NCI-H748 (cell line): ENCODE measurements around the gene MACROD2.

Experiments used
- DNase-seq: peaks from one replicate; lab custom pipeline; 2025; ENCODE audit not compliant: unreplicated experiment; lab: John Stamatoyannopoulos, UW

MACROD2 gene

DNA sequence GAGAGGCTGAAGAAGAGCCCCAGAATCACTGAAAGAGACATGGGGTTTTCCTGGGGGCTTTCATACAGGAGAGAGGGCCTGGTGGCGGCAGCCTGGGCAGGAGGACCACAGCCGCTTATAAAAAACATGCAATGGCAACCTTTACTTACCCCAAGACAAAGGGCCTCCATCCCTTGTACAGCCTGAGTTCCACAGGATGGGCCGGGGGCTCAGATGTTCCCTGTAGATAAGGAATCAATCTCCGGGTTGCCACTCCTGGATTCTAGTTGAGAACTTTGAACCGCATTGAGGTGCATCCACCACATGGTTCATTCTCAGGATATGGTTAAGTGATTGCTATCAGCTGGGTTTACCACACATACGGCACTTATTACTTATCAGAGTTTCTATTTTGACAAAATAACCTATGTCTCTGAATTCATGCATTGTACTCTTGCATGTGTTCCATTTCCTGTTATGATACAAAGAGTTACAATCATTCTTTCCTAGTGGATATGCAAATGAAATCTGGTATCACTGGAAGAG lies 1900.3 kb downstream of the MACROD2 start:
- DNase-seq: no peak

DNA sequence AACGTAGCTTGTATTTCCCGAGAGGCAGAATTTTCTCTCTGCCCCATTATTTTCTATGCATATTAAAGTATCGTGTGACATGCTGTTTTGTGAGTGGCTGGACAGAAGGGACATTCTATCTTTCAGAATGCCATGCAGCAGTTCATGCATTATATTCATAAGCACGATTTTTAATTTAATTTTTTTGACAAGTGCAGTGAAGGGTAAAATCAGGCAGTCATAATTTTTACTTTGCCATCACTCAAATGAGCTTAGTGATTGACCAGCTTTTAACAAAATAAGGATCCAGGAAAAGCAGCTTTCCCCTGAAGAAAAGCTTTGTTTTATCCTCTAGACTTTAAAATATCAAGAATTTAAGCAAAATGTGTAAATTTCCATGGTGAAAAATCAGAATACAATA lies 1904.7 kb downstream of the MACROD2 start:
- DNase-seq: no peak

DNA sequence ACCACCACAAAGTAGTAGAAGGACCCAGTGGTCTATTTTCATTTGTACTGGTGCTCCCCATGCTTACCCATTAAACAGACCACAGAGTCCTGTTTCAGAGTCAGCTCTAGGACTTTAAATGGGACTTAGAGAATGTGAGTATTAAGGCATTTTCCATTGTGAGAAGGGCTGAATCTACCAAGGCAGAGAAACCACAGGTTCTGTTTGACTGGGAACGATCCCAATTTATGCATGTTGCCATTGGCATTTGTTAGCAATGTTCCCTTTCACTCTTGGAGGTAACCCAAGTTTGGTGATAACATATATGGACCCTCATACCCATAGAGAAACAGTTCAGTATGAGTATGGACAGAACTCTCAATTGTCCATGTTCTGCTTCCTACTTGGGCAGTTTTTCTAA lies 1905.1 kb downstream of the MACROD2 start:
- DNase-seq: no peak

DNA sequence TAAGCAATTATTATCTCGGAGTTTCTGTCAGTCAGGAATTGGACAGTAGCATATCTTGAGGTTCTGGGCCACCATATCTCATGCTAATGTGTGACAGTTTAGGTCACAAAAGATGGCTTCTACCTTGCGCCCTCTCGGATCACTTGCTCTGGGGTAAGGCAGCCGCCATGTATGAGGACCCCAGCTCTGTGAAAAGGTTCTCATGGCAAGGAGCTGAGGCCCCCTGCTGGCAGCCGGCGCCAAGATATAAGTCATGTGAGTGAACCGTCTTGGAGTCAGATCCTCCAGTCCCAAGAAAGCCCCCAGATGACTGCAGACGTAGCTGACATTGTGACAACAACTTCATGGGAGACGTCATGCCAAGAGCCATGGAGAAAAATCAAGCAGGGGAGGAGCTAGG lies 1907.2 kb downstream of the MACROD2 start:
- no peak for DNase-seq

DNA sequence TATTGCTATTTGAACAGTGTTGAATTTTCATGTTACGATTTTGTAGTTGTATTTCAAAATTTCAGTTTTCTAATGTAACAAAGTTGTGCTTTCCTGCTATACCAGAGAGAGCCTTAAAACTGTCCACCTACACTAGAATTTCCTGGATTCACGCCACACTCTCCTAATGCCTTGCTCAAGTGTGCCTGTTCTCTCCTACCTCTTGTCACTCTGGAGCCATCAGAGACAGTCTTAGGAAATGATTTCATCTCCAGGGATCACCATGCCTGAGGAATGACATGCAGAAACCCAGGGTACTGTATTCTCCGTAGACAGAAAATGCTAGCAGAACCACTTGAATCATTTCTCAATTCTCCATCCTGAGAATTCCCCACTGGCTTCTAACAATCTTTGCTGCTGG lies 1910.3 kb downstream of the MACROD2 start:
- no peak for DNase-seq

DNA sequence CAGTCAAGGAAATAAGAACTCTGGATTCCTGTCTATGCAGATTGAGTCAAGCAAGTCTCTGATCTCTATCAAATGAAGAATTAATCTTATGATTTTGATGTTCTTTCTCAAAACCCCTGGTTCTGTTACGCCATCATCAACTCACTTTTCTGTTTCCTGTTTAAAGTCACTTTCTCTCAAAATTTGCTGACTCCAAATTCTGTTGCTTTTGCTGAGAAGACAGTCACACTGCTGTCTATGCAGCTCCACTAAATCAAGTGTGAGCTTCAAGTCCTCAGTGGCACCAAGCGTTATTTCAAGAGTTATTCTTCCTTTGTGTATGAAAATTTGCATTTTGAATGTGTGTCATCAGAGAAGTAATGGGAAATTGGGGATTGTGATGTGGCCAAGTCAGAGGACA lies 1914.7 kb downstream of the MACROD2 start:
- DNase-seq: no peak

DNA sequence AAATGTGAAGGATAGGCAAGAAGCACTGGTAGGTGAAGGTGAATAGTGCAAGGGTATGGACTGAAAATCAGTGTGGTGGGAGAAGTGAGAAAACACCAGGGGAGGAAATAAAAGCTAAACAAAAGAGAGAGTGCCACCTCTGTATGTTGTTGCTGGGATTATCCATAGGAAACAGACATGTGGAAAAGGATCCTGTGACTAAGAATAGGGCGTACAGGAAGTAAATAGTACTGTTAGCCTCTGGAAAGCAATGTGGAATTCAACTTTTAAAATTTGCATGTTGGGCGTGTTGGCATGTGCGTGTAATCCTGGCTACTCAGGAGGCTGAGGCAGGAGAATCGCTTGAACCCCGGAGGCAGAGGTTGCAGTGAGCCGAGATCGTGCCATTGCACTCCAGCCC lies 1916.3 kb downstream of the MACROD2 start:
- DNase-seq: no peak

DNA sequence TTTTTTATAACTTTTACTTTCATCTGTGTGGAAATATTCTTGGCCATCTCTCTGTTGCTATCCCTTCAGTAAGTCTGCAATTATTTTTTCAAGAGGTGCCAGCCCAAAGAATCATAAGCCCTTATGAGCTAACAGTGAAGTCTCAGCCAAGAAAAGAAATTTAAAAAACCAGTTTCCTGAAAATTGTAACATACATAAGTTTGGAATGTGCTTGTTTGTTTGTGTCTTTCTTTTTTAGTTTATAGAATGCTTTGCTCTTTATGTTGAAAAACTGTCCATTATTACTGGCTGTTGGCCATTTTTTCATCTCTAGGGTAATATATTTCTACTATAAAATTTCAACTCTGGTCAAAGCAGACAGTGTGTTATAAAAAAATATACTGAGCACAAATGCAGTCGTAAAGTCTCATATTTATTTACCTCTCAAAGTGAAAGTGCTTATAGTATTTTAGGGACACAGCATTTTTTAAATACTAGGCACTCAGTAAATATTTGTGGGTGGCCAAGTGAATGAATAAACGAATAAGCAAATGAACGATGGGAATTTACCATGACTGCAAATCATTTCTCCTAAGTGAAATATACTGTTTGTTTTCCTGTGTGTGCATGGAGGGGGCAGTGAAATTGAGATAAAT lies 1918.2 kb downstream of the MACROD2 start:
- no peak for DNase-seq

DNA sequence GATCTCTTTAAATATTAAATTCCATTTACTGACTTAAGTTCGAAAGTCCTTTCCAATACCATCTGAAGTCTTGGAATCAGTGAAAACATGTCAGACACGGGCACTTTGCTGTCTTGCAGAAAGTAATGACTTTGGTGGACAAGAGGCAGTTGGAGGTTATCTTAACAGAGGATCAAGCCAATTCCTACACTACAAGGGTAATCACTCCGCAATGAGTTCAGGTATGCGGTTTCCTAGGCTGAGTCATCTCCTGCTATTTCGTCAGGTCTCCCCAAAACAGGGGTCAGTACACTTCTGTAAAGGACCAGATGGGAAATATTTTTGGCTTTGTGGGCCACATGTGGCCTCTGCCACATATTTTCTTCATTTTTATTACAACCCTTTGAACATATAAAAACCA lies 1921.3 kb downstream of the MACROD2 start:
- DNase-seq: no peak

DNA sequence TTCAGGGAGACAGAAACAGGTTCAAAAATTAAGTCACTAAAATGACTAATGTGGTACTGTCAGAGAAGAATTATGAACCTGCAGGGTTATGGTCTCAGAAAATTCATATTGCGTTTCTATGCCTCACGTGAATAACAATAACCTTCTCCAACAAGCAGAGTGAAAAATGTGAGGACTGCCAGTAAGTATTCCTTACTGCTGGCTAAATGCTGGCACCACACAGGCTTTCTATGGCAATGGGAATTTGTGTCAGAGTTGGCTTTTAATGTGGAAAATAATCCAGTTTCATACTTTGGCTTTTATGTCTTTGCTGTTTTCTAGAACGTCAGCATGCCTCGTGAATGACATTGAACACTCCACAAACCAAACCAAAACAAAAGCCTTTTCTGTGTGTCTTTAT lies 1922.0 kb downstream of the MACROD2 start:
- no peak for DNase-seq

DNA sequence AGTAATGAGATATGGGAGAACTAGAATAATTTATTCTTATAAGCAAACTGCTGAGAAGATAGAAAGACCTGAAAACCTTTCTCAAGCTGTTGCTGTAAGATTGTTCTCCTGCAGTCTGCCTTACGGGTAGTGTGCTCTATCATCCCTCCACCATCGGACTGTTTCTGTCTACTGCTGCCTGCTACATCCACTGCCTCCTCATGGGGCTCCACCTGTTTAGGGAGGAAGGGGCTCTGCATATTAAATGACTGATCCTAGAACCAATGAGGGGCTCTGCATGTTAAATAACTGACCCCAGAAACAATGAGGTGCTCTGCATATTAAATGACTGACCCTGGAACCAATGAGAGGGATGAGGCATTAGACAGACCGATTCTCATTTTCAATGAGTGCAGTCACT lies 1923.3 kb downstream of the MACROD2 start:
- no peak for DNase-seq

DNA sequence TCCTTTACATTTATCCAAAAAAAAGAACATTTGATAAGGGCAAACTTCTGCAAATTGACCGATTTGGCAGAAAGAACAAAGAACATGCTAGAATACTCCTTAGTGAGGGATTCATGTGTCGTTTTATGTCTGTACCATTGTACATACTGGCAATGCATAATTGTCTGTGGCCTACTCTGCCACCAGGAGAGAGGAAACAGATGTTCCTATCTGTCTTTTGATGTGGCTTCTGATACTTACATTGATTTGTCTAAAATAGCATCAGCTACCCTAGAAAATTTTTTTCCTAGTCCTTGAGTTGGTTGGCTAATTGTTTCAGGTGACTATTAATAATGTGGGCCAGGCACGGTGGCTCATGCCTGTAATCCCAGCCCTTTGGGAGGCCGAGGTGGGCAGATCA lies 1923.8 kb downstream of the MACROD2 start:
- no peak for DNase-seq

DNA sequence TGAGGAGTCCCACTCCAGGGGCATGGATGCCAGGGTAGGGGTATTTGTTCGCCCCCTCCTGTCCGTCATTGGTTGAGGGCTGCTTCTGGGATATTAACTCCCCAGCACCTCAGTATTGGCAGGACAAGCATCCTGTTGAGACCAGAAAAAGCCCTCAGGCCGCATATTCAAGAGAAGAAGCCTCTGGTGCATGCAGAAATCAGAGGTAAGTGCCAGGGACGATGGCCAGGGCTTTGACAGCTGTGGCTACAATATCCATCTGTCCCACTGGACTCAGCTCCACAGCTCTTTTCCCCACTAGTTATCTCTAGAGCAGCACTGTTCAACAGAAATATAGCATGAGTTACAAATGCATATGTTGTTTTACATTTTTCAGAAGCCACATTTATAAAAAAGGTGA lies 1926.6 kb downstream of the MACROD2 start:
- no peak for DNase-seq

DNA sequence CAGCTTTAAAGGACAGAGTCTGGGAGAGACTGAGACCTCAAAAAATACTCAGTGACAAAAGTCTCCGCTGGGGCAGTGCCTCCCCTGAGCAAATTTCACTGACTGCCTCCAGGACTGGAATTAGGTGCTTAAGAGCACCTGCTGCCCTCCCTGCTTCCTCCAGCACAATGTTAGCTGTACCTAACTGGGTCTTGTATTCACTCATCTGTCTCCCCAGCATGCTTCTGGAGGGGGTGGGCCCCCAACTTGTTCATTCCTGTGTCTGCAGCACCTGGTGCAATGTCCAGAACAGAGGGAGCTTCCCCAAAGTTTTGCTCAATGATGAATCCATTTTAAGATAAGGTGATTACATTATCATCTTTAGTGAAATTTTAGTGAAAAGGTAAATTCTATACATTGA lies 1927.2 kb downstream of the MACROD2 start:
- DNase-seq: no peak

DNA sequence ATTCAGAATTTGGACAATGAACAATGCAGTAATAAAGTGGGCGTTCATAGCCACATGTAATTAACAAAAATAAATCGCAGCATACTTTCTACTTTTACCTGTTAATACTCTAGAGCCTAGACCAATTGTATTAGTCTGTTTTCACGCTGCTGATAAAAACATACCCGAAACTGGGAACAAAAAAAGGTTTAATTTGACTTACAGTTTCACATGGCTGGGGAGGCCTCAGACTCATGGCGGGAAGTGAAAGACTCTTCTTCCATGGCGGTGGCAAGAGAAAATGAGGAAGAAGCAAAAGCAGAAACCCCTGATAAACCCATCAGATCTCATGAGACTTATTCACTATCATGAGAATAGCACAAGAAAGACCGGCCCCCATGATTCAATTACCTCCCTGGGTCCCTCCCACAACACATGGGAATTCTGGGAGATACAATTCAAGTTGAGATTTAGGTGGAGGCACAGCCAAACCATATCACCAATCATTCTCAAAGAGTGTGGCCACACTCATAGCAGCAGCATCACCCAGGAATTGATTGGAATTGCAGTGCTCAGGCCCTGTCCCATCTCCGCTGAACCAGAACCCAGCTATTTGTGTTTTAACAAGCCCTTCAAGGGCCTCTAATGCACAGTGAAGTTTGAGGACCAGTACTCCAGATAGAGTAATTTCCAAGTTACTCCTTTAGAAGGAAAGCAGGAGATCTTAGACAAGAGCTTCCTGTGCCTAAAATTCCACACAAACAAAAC lies 1927.9 kb downstream of the MACROD2 start:
- no peak for DNase-seq

DNA sequence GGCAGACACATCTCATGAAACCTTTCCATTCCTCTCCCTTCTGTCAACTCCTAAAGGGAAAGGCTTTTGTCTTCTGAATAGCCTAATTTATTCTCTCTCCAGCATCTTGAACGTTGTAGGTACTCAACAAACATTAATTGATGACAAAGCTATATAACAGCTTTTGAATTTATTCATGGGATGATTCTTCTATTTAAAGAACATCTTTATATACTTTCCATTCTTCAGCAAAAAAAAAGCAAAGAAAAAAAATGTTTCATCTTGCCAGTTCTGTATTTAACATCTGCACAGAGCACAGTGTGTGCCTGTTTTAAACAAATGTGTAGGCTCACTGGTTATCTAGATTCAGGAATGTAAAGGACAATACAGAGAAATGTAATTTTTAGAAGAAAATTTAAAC lies 1929.2 kb downstream of the MACROD2 start:
- no peak for DNase-seq

DNA sequence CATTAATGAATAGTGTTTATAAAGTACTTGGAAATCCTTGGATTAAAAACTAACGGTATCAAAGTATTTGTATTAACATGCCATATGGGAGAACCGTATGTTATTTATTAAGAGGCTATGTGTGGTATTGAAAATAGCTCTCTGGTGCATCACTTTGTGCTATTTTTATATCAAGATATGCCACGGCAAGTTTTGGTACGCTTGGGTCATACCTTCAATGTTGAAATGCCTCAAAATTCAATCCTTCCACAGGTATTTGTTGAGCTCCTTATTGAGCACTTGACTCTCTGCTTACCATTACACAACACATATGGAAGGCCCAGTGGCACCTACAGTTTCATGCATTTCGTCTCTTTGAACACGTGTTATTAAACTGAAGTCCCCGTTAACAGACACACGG lies 1930.1 kb downstream of the MACROD2 start:
- no peak for DNase-seq

DNA sequence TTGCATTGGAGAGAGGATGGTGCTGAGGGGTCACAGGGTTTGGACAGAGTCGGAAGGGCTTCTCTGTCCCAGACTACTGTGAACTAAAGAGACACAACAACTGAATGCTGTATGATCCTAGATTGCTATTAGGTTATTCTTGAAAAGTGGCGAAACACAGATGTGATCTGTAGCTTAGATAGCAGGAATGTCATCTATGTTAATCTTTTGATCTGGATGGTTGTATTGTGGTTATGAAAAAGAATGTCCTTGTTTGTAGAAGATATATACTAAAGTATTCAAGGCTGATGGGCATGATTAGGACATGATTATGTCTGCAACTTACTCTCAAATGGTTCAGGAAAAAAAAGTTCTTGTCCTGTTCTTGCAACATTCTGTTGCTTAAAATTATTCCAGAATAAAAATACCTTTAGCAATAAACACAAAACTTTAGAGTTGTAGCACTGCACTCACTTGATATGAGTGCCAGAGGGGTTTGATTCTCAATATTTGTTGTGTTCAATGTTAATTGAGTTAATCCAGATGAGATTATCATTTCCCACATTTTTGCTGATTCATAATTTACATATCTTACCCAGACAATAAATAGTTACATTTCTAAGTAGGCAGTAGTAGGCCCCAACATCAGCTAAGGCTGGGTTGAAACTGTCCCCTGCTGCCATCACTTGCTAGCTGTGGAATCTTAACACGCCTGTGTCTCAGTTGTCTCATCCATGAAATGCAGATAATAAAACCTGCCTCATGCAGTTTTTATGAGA lies 1932.8 kb downstream of the MACROD2 start:
- DNase-seq: no peak

DNA sequence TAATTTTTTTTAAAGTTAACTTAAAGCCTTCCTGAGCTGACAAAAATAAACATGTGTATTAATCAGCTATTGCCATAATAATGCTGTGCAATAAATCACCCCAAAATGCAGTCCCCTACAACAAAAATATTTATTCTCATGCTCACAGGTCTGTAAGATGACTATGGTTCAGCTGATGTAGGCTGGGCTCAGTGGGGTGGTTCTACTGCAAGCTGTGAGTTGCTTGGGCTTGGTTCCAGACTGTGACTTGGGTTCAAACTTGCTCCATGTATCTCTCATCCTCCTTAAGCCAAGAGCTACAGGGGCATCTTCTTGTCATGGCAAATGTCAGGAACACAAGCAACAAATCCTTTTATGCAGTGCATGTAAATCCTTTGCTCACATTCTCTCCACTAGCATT lies 1933.6 kb downstream of the MACROD2 start:
- DNase-seq: no peak

DNA sequence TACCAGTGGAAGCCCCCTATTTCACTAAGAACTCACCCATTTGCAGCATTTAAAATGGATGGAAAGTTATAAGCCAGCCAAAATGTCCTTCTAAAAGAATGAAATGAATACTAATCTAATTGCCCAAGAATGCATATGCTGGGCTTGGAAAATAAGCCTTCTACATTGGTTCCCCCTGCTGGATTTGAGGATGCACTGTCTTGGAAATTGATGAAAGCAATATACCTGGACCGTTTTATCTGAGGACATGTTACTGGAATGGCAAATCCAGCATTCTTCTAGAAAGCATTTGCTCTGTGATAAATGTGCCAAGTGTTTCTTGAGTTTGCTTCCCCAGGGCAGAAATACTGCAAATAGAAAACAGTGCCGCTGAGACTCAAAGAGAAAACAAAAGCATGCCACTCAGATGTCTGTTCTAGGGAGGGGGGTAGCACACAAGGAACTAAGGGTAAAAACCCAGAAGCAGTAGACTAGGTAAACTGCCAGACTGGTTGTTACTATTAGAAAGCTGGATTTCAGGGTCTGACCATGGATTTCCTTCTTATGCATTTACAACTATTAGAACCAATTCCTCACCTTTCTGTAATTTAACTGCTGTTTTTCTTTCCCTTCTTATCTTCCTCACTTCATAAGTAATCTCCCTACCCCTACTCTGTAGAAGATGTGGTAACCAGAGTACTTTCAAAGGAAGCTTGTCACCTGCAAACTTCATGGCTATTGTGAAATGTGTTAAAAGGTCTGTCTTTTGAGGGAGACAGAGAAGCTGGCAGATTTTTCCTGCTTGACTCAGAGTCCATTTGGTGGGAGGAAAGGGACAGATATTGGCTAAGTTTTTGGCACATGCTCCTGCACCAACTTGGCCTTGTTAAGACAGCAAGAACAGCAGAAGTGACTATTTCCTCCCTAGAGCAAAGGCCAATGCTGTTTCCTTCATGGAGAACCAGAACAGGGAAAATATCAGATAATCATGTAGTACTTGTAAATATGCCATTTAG lies 1935.3 kb downstream of the MACROD2 start:
- peak; percentile 27 for DNase-seq

DNA sequence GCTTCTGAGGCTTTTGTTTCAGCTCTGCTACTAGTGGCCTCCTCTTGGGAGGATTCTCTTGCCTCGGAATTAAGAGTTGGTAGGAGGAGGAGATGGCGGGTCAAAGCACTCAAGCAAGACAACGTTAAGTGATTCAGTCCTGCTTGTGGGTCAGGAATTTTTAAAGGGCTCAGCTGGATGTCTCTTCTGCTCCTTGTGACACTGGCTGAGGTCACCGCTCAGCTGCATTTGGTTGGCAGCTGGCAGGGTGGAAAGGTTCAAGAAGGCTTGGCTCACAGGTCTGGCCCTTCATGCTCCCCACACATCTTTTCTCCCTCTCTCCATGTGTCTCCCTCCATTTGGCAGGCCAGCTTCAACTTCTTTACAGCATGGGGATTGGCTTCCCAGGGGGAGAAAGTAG lies 1936.6 kb downstream of the MACROD2 start:
- DNase-seq: no peak
